Measurements from ENCODE around the gene C5orf47.

DNA sequence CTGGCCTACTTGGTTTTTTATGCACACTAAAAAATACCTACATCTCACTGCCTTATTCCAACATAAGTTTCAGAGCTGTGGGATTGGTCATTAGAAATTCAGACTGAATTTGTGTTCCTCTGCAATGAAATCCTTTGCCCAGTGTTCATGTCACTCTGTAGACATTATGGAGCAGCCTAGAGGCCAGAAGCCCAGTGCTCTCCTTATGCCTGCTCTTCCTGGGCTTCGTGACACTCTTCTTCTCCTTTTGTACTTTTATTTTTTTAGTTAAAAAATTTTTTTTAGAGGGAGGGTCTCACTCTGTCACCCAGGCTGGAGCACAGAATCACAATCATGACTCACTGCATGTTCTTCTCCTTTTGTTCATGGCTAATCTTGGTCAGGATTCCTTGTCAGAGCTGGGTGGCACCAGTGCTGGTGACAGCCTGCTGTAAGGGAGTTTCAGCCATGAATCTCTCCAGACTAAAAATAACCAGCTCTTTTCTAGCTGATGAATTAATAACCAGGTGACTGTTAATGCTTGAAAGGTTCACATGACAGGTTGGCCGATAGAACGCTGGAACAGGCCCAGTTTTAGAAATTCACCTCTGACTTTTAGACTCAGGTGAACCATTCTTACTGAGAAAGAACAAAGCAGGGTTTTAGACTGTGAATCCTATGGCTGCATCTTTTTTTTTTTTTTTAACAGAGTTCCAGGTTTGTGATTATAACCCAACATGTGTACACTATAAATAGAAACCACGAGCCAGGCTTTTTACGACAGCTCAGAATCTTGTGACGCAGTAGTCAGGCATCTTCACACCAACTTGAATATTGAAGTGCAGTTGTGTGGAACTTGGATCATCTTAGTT is 34.1 kb upstream of the C5orf47 start:
- TF ChIP-seq GATA2 (IDR thresholded peaks at IDR 0.05; ENCODE audit: low read depth, low read length) (no peak), GATA3 (IDR thresholded peaks at IDR 0.05; ENCODE audit: low read depth, low read length) (no peak)
